ENCODE measurements around the gene RPL9.

- no peak for TF ChIP-seq CTCF (IDR thresholded peaks at IDR 0.05)
- no peak for TF ChIP-seq POLR2A (IDR thresholded peaks at IDR 0.05)
- TF ChIP-seq EP300 (IDR thresholded peaks at IDR 0.05) = no peak
These were observed 26.0 kb upstream of the RPL9 start for GRCh38 chr4:39484582-39485272.

All from suprapubic skin (tissue), 3 donors.